GM18873 (cell line): ENCODE data around the gene UGT1A8.

Source experiments
- ATAC-seq: cut with Tn5 transposase; IDR thresholded peaks from one replicate; pipeline ENCODE4 v1.9.1; 2021; ENCODE audit warnings: mild to moderate bottlenecking, moderate library complexity, moderate number of reproducible peaks; ENCODE audit not compliant: unreplicated experiment, low FRiP score

UGT1A8 gene

GRCh38 chr2:233794128-233794658 is 176.8 kb downstream of the UGT1A8 start:
- no peak for ATAC-seq

- no peak for ATAC-seq
These were observed 178.3 kb downstream of the UGT1A8 start for GRCh38 chr2:233795735-233796171.

GRCh38 chr2:233796254-233796653 is 178.8 kb downstream of the UGT1A8 start:
- no peak for ATAC-seq

- no peak for ATAC-seq
These were observed 181.1 kb downstream of the UGT1A8 start for GRCh38 chr2:233798335-233799086.

GRCh38 chr2:233799087-233799665 is 181.7 kb downstream of the UGT1A8 start:
- no peak for ATAC-seq

- ATAC-seq, result no peak
These were observed 182.3 kb downstream of the UGT1A8 start for GRCh38 chr2:233799716-233800115.

GRCh38 chr2:233800208-233800607 is 182.8 kb downstream of the UGT1A8 start:
- ATAC-seq, result no peak

GRCh38 chr2:233801357-233802131 is 184.1 kb downstream of the UGT1A8 start:
- ATAC-seq, result no peak

GRCh38 chr2:233802132-233802815 is 184.8 kb downstream of the UGT1A8 start:
- no peak for ATAC-seq

GRCh38 chr2:233803292-233803911 is 186.0 kb downstream of the UGT1A8 start:
- ATAC-seq, result no peak

- ATAC-seq, result no peak
These were observed 186.6 kb downstream of the UGT1A8 start for GRCh38 chr2:233803994-233804393.

GRCh38 chr2:233807215-233807865 is 189.9 kb downstream of the UGT1A8 start:
- no peak for ATAC-seq

- no peak for ATAC-seq
These were observed 190.8 kb downstream of the UGT1A8 start for GRCh38 chr2:233807966-233808935.

- no peak for ATAC-seq
These were observed 193.0 kb downstream of the UGT1A8 start for GRCh38 chr2:233810385-233810784.

GRCh38 chr2:233811087-233811486 is 193.7 kb downstream of the UGT1A8 start:
- ATAC-seq, result no peak

- ATAC-seq, result no peak
These were observed 194.3 kb downstream of the UGT1A8 start for GRCh38 chr2:233811732-233812131.

GRCh38 chr2:233813236-233814055 is 196.0 kb downstream of the UGT1A8 start:
- no peak for ATAC-seq
